HG03135 (cell line): Measurements from ENCODE around the gene KCTD21.

Experiments
- ATAC-seq: cut with Tn5 transposase; IDR thresholded peaks from one replicate; pipeline ENCODE4 v1.9.1; 2021; ENCODE audit warnings: mild to moderate bottlenecking, moderate library complexity; ENCODE audit not compliant: unreplicated experiment

KCTD21 gene

DNA sequence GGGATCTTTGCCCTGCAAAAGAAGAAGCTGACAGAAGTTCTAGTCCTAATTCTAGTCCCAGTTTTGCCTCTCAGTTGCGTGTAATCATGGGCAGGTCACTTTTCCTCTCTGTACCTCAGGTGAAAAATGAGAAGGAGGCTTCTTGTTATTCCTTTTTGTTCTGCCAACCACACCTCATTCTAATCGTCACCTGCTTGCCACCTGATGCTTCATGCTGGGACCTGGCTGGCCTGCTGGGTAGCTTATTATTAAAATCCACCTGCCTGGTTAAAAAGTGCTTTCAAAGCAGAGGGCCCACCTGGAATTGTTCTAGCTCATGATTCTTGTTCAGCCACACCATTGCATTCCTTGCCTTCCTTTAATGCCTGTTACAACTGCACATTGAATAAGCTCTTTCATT lies 40.6 kb downstream of the KCTD21 start:
- no peak for ATAC-seq

DNA sequence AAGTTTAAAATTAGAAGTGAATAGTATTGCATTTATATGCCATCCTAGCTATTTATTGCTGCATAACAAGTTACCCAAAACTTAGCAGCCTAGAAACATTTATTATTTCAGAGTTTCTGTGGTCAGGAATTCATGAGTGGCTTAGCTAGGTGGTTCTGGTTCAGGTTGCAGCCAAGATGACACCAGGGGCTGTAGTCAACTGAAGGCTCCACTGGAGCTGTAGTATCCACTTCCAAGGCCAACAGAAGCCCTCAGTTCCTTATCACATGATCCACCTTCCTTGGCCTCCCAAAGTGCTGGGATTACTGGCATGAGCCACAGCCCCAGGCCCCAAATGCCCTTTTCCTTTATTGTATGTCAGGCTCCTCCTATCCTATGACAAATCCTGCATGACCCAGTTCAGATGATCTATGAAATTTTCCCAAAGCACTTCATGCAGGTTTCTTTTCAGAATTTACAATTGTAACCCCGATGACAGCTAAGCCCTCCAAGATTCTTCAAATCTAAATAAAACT lies 42.9 kb downstream of the KCTD21 start:
- no peak for ATAC-seq

DNA sequence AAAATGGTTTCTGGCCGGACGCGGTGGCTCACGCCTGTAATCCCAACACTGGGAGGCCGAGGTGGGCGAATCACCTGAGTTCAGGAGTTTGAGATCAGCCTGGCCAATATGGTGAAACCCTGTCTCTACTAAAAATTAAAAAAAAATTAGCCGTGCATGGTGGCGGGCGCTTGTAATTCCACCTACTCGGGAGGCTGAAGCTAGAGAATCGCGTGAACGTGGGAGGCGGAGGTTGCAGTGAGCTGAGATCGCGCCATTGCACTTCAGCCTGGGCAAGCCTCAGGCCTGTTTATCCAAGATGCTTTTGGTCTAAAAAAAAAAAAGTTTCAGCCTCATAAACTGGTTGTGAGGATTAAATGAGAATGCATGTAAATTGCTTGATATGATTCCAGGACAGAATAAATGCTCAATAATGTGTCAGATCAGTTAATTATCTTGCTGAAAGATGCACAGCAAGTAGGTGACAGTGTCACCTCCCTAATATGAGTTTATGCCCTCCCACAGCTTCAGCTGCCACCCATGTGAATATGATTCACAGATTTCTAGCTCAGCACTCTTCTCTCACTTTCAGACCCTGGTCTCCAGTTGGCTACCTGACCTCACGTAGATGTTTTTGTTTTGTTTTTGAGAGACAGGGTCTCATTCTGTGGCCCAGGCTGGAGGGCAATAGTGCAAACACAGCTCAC lies 47.9 kb downstream of the KCTD21 start:
- ATAC-seq = no peak

DNA sequence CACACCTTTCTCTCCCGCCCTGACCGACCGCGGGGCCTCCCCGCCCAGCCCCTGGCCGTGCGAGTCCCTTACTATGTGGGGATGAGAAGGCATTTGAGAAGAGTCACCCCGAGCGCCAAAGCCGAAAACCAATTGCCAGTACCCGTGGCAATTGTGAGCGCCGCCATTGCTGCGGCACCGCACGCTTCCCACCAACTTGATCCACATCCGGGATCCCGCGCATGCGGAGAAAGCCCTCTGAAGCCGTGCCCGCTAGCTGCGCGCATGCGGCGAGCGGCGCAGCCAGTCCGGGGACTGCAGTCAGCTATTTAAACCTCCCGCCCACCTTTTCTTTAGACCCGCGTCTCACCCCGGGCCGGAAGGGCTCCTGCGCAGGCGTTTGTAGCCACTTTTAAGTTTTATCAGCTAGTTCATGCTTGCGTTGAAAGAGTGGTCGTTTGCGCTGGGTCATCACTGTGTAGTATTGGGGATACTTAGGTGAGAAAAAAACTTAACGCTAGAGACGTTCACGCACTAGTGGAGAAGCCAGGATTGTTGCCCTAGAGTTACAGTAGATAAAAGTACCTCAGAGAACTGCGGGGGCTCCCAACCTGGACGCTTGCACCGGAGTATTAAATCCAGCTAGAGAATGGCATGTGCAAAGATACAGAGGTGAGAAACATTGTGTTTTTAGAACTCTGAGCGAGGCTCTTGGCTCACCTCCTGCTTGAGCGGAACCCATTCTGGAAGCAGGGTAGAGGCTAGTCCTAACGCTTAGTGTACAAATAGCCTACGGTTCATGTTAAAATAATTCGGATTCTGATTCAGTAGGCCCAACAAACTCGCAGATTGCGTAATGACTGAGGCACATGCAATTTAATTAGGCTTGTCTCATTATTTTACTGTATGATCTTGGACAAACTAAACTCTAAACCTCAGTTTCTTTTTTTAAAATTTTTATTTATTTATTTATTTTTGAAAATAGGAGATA lies 48.7 kb downstream of the KCTD21 start, which contains the start of gene ALG8:
Gene ALG8 (minus strand): TSS at position 205 of the 970 bp plus-strand sequence. CDS start 38 bp downstream, at position 167.
- peak; percentile 91 for ATAC-seq

DNA sequence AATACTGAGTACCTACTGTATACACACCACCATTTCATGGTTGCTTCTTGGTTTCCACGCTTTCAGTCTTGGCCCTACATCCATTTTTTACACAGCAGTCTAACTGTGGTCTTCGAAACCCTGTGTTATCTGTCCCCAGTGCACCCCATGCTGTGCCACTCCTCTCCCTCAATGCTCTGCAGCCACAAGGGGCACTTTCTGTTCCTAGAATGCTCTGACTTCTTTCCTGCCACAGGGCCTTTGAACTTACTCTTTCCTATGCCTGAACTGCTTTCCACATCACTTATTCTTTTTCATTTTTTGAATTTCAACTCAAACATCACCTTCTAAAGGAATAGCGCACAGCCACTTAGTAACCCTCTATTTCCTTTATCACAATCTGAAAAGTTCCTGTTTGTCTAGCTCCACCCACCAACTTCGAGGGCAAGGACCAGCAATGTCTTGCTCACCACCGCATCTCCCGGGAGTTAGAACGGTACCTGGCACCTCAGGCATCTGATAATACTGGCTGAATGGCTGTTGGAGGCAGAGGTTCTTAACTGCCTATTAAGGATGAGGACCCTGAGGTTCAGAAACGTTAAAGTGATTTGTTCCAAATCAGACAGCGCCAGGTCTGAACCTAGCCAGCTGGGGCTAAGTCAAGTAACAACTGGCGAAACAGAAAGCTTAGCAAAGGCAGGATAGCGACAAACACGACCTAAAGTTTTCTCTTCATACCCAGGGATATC lies 49.6 kb downstream of the KCTD21 start:
- peak; percentile 22 for ATAC-seq

DNA sequence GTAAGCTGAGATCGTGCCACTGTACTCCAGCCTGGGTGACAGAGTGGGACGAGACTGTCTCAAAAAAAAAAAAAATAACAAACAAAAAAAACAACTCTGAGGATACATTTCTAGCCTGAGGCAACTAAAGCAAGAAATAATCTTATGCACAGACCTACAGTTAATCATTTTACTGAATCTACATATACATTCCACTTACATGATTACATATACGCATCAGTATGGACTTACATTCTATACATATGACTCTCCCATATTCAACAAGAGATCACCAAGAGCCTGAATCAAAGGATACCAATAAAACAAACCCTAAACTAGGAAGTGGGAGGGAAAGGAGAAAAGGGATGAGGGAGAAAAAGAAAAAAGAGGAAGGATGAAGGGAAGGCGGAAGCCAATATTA lies 50.1 kb downstream of the KCTD21 start:
- no peak for ATAC-seq

DNA sequence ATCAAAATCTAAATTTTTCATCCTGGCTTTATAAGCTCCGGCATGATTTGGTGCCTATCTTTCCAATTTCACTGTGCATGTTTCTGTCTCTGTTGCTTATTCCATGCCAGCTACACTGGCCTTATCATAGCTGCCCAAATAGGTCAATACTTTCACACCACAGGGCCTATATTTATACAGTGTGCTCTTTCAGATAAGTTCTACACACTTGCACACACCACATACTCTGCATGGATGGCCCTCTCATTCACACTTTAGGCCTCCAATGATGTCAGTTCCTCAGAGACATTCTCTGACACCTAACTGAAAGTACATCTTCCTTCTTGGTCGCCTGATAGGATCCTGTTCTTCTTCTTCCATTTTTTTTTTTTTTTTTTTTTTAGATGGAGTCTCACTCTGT lies 56.0 kb downstream of the KCTD21 start:
- no peak for ATAC-seq

DNA sequence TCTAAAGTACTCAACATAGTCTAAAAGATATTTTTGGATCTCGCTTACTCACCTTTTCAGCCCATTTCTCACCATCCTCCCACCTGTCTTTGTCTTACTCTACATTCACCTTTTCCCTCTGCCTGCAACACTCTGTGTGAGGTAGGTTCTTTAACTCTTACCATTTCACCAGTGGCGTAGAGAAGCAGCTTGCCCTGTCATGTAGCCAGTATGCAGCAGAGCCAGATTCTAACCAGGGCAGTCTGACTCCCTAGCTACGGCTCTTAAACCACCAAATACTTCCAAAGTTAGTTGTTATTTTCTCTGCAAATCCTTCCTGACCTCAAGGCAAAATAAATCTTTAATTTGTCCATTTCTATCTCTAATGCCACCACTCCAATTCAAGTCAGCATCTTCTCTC lies 56.5 kb downstream of the KCTD21 start:
- ATAC-seq = no peak

DNA sequence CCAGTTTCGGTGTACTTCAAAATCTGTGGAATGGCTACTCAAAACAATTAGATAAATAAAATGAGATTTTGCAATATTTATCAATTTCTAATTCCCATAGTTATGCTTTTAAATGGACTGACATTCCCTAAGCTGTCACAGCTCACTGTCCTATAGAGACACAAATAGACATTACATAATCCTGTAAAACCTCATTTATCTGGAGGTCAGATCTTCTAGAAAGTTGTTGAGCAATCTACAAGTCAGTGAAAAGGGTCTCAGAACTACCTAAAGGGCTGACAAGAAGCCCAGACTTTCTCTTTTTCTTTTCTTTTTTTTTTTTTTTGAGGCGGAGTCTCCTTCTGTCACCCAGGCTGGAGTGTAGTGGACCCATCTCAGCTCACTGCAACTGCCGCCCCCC lies 61.0 kb downstream of the KCTD21 start:
- no peak for ATAC-seq
